ENCODE measurements around the gene LKAAEAR1.

LKAAEAR1 gene

DNA sequence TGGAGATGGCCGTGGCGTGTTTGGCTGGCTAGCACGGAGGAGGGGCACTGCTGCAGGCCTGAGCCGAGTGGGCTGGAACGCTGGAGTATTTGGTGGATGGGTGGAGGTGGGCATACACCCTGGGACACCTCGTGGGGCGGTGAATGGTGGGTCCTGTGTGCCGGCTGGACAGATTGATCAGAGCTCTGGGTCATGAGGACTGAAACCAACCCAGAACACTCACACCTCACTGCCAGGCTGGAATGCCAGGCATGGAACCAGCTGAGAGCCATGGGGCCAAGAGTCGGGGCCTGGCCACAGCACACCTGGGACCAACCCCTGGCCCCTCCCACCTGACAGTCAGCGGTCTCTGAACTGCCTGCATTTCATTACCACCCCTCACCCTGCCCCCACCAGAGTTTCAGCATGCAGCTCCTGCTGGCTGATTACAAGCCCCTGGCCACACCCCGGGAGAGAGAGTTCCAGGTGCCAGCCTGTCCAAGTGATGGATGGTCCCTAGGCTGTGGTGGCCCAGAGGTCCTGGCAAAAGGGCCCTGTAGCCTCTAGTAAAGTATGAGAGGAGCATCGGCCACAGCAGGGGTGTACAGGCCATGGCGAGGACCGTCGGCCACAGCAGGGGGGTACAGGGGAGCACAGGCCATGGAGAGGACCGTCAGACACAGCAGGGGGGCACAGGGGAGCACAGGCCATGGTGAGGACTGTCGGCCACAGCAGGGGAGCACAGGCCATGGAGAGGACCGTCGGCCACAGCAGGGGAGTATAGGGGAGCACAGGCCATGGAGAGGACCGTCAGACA lies 19.9 kb upstream of the LKAAEAR1 start:
- Histone ChIP-seq H3K9ac (ENCODE audit: low read depth in 1 of 2, low read length in 2 of 2) (no peak overlapping the region), H3K4me1 (ENCODE audit: control insufficient read depth in 1 of 2, insufficient read depth in 2 of 2, low read length in 2 of 2) (no peaks in the 10 kb centered on the region), H3K4me3 (ENCODE audit: low read depth in 1 of 2, low read length in 2 of 2) (no peak overlapping the region), H3K36me3 (ENCODE audit: control insufficient read depth in 1 of 2, insufficient read depth in 2 of 2, low read length in 2 of 2) (no peaks in the 10 kb centered on the region), H3K9me3 (ENCODE audit: control insufficient read depth in 1 of 2, low read length in 2 of 2) (no peaks in the 10 kb centered on the region), H3K27ac (ENCODE audit: low read depth, low read length) (no peak overlapping the region), H3K27me3 (ENCODE audit: control insufficient read depth in 1 of 2, insufficient read depth in 2 of 2, low read length in 2 of 2) (peaks cover 23 to 31% of the 10 kb centered on the region in 2 donors)

DNA sequence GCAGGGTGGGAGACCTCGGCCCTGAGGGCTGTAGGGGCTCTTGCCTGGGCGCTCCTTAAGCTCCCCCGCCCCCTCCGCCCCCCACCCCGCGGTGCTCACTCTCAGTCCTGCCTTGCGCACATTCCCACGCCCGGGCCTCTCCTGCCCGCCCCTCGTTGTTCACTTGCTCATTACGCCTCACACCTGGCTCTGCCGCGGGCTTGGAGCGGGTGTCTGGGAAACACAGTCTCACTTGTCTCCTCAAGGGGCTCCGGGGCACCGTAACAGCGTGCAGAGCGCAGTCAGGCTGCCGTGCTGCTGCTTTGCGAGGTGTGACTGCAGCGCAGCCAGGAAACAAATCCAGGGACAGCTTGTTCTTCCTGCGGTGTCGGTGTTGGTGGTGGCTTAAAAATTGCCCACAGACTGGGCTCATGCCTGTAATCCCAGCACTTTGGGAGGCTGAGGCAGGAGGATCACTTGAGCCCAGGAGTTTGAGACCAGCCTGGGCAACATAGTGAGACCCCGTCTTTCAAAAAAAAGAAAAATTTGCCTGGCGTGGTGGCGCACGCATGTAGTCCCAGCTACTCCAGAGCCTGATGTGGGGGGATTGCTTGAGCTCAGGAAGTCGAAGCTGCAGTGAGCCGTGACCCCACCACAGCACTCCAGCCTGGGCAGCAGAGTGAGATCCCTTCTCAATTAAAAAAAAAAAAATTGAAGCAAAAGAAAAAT lies 18.6 kb upstream of the LKAAEAR1 start:
- H3K4me3 ChIP-seq (ENCODE audit: low read depth in 1 of 2, low read length in 2 of 2): no peak overlapping the region
- peaks cover 0 to 3% of the 10 kb centered on the region in 2 donors for H3K36me3 ChIP-seq (ENCODE audit: control insufficient read depth in 1 of 2, insufficient read depth in 2 of 2, low read length in 2 of 2)
- no peaks in the 10 kb centered on the region for H3K4me1 ChIP-seq (ENCODE audit: control insufficient read depth in 1 of 2, insufficient read depth in 2 of 2, low read length in 2 of 2)
- no peak overlapping the region for H3K27ac ChIP-seq (ENCODE audit: low read depth, low read length)
- H3K9me3 ChIP-seq (ENCODE audit: control insufficient read depth in 1 of 2, low read length in 2 of 2): no peaks in the 10 kb centered on the region
- H3K27me3 ChIP-seq (ENCODE audit: control insufficient read depth in 1 of 2, insufficient read depth in 2 of 2, low read length in 2 of 2): peaks cover 23 to 31% of the 10 kb centered on the region in 2 donors
- H3K9ac ChIP-seq (ENCODE audit: low read depth in 1 of 2, low read length in 2 of 2): no peak overlapping the region

- no peak overlapping the region for H3K9ac ChIP-seq (ENCODE audit: low read depth in 1 of 2, low read length in 2 of 2)
- no peaks in the 10 kb centered on the region for H3K9me3 ChIP-seq (ENCODE audit: control insufficient read depth in 1 of 2, low read length in 2 of 2)
- peaks cover 23 to 31% of the 10 kb centered on the region in 2 donors for H3K27me3 ChIP-seq (ENCODE audit: control insufficient read depth in 1 of 2, insufficient read depth in 2 of 2, low read length in 2 of 2)
- H3K36me3 ChIP-seq (ENCODE audit: control insufficient read depth in 1 of 2, insufficient read depth in 2 of 2, low read length in 2 of 2): peaks cover 0 to 3% of the 10 kb centered on the region in 2 donors
- no peak overlapping the region for H3K27ac ChIP-seq (ENCODE audit: low read depth, low read length)
- H3K4me3 ChIP-seq (ENCODE audit: low read depth in 1 of 2, low read length in 2 of 2): no peak overlapping the region
- no peaks in the 10 kb centered on the region for H3K4me1 ChIP-seq (ENCODE audit: control insufficient read depth in 1 of 2, insufficient read depth in 2 of 2, low read length in 2 of 2)
Measured at GRCh38 chr20:64101731-64102621, 17.8 kb upstream of the LKAAEAR1 start.

DNA sequence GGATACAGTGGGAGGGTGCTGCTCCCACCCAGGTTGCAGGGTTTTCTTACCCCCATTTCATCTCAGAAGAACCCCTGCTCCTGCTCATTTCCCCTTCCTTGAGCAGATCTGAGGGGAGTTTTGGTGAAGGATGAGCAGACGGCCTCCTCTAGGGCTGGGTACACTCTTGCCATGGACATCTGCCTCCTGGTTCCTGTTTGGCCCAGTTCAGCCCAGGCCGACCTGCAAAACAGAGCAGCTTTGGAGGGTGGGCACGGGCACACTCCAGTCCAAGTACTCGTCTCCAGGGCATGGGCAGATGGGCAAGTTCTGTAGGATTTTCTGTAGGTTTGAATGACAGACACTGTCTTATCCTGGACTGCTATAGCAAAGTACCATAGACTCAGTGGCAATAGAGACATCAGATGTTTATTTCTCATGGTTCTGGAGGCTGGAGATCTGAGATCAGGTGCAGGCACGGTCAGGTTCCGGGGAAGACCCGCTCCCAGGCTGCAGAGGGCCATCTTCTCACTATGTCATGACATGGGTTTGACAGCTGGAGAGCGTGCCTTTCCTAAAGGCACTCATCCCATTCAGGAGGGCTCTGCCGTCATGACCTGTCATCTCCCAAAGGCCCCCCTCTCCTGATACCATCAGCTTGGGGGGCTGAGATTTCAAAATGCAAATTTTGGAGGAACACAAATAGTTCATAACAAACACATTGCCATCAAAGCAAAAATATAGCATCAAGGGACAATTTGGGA lies 16.9 kb upstream of the LKAAEAR1 start:
- no peak overlapping the region for H3K4me3 ChIP-seq (ENCODE audit: low read depth in 1 of 2, low read length in 2 of 2)
- peaks cover 23 to 27% of the 10 kb centered on the region in 2 donors for H3K27me3 ChIP-seq (ENCODE audit: control insufficient read depth in 1 of 2, insufficient read depth in 2 of 2, low read length in 2 of 2)
- H3K27ac ChIP-seq (ENCODE audit: low read depth, low read length): no peak overlapping the region

GRCh38 chr20:64100566-64100888 lies 16.3 kb upstream of the LKAAEAR1 start:
- H3K4me3 ChIP-seq (ENCODE audit: low read depth in 1 of 2, low read length in 2 of 2): no peak overlapping the region
- no peaks in the 10 kb centered on the region for H3K4me1 ChIP-seq (ENCODE audit: control insufficient read depth in 1 of 2, insufficient read depth in 2 of 2, low read length in 2 of 2)
- H3K9me3 ChIP-seq (ENCODE audit: control insufficient read depth in 1 of 2, low read length in 2 of 2): no peaks in the 10 kb centered on the region
- no peak overlapping the region for H3K27ac ChIP-seq (ENCODE audit: low read depth, low read length)
- H3K36me3 ChIP-seq (ENCODE audit: control insufficient read depth in 1 of 2, insufficient read depth in 2 of 2, low read length in 2 of 2): peaks cover 0 to 3% of the 10 kb centered on the region in 2 donors
- peaks cover 26 to 30% of the 10 kb centered on the region in 2 donors for H3K27me3 ChIP-seq (ENCODE audit: control insufficient read depth in 1 of 2, insufficient read depth in 2 of 2, low read length in 2 of 2)
- H3K9ac ChIP-seq (ENCODE audit: low read depth in 1 of 2, low read length in 2 of 2): no peak overlapping the region

More for the DNA sequence above, 16.9 kb upstream of the LKAAEAR1 start:
- no peaks in the 10 kb centered on the region for H3K9me3 ChIP-seq (ENCODE audit: control insufficient read depth in 1 of 2, low read length in 2 of 2)
- no peak overlapping the region for H3K9ac ChIP-seq (ENCODE audit: low read depth in 1 of 2, low read length in 2 of 2)
- no peaks in the 10 kb centered on the region for H3K4me1 ChIP-seq (ENCODE audit: control insufficient read depth in 1 of 2, insufficient read depth in 2 of 2, low read length in 2 of 2)
- peaks cover 0 to 3% of the 10 kb centered on the region in 2 donors for H3K36me3 ChIP-seq (ENCODE audit: control insufficient read depth in 1 of 2, insufficient read depth in 2 of 2, low read length in 2 of 2)

GRCh38 chr20:64099880-64100565 lies 15.8 kb upstream of the LKAAEAR1 start:
- Histone ChIP-seq H3K27ac (ENCODE audit: low read depth, low read length) (no peak overlapping the region), H3K4me3 (ENCODE audit: low read depth in 1 of 2, low read length in 2 of 2) (no peak overlapping the region), H3K9ac (ENCODE audit: low read depth in 1 of 2, low read length in 2 of 2) (no peak overlapping the region), H3K4me1 (ENCODE audit: control insufficient read depth in 1 of 2, insufficient read depth in 2 of 2, low read length in 2 of 2) (no peaks in the 10 kb centered on the region), H3K27me3 (ENCODE audit: control insufficient read depth in 1 of 2, insufficient read depth in 2 of 2, low read length in 2 of 2) (peaks cover 28 to 30% of the 10 kb centered on the region in 2 donors), H3K9me3 (ENCODE audit: control insufficient read depth in 1 of 2, low read length in 2 of 2) (no peaks in the 10 kb centered on the region), H3K36me3 (ENCODE audit: control insufficient read depth in 1 of 2, insufficient read depth in 2 of 2, low read length in 2 of 2) (peaks cover 0 to 3% of the 10 kb centered on the region in 2 donors)

DNA sequence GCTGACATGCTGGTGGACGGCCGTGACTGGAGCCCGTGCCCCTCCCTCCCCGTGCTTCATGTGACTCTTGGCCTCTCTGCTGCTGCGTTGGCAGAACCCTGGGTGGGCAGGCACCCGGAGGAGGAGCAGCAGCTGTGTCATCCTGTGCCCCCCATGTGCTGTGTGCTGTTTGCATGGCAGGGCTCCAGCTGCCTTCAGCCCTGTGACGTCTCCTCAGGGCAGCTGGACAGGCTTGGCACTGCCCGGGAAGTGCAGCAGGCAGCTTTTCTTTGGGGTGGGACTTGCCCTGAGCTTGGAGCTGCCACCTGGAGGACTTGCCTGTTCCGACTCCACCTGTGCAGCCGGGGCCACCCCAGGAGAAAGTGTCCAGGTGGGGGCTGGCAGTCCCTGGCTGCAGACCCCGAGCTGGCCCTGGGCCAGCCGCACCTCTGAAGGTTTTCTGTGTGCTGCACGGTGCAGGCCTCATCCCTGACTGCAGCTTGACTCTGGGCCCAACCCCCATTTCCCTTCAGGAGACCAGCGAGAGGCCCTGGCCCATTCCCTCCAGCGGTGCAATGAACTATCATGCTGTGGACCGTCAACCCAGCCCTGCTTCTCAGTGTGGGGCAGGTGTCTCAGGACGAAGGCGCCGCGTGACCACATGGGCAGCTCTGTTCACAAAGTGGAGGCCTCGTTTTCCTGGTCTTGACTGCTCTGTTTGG lies 15.0 kb upstream of the LKAAEAR1 start:
- peaks cover 28 to 30% of the 10 kb centered on the region in 2 donors for H3K27me3 ChIP-seq (ENCODE audit: control insufficient read depth in 1 of 2, insufficient read depth in 2 of 2, low read length in 2 of 2)
- H3K9me3 ChIP-seq (ENCODE audit: control insufficient read depth in 1 of 2, low read length in 2 of 2): no peaks in the 10 kb centered on the region
- H3K9ac ChIP-seq (ENCODE audit: low read depth in 1 of 2, low read length in 2 of 2): no peak overlapping the region
- H3K27ac ChIP-seq (ENCODE audit: low read depth, low read length): no peak overlapping the region
- peaks cover 0 to 3% of the 10 kb centered on the region in 2 donors for H3K36me3 ChIP-seq (ENCODE audit: control insufficient read depth in 1 of 2, insufficient read depth in 2 of 2, low read length in 2 of 2)
- no peak overlapping the region for H3K4me3 ChIP-seq (ENCODE audit: low read depth in 1 of 2, low read length in 2 of 2)
- H3K4me1 ChIP-seq (ENCODE audit: control insufficient read depth in 1 of 2, insufficient read depth in 2 of 2, low read length in 2 of 2): no peaks in the 10 kb centered on the region

DNA sequence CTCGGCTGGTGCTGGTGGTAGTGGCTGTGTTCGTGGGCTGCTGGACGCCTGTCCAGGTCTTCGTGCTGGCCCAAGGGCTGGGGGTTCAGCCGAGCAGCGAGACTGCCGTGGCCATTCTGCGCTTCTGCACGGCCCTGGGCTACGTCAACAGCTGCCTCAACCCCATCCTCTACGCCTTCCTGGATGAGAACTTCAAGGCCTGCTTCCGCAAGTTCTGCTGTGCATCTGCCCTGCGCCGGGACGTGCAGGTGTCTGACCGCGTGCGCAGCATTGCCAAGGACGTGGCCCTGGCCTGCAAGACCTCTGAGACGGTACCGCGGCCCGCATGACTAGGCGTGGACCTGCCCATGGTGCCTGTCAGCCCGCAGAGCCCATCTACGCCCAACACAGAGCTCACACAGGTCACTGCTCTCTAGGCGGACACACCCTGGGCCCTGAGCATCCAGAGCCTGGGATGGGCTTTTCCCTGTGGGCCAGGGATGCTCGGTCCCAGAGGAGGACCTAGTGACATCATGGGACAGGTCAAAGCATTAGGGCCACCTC lies 14.3 kb upstream of the LKAAEAR1 start:
- H3K27me3 ChIP-seq (ENCODE audit: control insufficient read depth in 1 of 2, insufficient read depth in 2 of 2, low read length in 2 of 2): peaks cover 24 to 30% of the 10 kb centered on the region in 2 donors
- no peaks in the 10 kb centered on the region for H3K4me1 ChIP-seq (ENCODE audit: control insufficient read depth in 1 of 2, insufficient read depth in 2 of 2, low read length in 2 of 2)
- H3K9ac ChIP-seq (ENCODE audit: low read depth in 1 of 2, low read length in 2 of 2): no peak overlapping the region
- H3K27ac ChIP-seq (ENCODE audit: low read depth, low read length): no peak overlapping the region
- peaks cover 0 to 3% of the 10 kb centered on the region in 2 donors for H3K36me3 ChIP-seq (ENCODE audit: control insufficient read depth in 1 of 2, insufficient read depth in 2 of 2, low read length in 2 of 2)
- H3K4me3 ChIP-seq (ENCODE audit: low read depth in 1 of 2, low read length in 2 of 2): no peak overlapping the region
- H3K9me3 ChIP-seq (ENCODE audit: control insufficient read depth in 1 of 2, low read length in 2 of 2): no peaks in the 10 kb centered on the region
